GM18508 (cell line): ENCODE measurements around the gene C14orf119.

ENCODE experiments used
- ATAC-seq: cut with Tn5 transposase; IDR thresholded peaks from one replicate; pipeline ENCODE4 v1.9.1; 2021; ENCODE audit warnings: moderate number of reproducible peaks; ENCODE audit not compliant: insufficient read depth, unreplicated experiment

C14orf119 gene

DNA sequence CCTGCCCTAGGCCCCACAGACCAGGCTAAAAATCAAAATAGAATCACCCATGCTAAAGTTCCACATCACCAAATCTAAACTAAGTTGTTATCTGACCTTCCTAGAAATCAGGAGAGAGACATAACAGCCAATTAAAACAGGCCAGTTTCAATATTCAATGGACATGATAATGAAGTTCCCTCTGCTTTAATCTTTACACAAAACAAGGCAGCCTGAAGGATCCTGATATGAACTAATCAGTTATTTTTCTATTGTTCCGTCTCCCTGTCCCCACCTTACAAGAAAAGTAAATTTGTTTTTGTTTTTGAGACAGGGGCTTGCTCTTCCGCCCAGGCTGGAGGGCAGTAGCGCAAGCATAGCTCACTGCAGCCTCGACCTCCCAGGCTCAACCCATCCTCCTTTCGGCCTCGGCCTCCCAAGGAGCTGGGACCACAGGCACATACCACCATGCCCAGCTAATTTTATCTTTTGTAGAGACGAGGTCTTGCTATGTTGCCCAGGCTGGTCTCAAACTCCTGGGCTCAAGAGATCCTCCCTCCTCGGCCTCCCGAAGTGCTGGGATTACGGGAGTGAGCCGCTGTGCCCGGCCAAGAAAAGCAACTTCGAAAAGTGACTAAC, 29.1 kb downstream of the C14orf119 start:
- ATAC-seq = no peak

DNA sequence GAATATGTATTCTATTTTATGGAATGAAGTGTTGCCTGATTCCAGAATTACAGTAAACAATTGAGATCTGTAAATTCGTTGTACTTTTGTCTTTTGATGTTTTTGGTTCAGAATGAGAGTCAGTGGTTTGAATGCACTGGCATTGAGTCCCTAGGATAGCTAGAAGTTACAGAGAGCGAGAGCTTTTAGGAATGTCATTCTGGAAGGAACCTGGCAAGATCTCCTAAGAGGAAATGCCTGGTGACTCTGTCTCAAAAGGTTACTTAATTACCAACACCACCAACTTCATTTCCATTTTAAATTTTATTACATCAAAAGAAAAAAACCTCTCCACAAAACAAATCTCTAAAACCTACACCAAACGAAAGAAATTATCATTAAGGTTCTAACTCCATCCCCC, 29.7 kb downstream of the C14orf119 start:
- ATAC-seq = no peak

DNA sequence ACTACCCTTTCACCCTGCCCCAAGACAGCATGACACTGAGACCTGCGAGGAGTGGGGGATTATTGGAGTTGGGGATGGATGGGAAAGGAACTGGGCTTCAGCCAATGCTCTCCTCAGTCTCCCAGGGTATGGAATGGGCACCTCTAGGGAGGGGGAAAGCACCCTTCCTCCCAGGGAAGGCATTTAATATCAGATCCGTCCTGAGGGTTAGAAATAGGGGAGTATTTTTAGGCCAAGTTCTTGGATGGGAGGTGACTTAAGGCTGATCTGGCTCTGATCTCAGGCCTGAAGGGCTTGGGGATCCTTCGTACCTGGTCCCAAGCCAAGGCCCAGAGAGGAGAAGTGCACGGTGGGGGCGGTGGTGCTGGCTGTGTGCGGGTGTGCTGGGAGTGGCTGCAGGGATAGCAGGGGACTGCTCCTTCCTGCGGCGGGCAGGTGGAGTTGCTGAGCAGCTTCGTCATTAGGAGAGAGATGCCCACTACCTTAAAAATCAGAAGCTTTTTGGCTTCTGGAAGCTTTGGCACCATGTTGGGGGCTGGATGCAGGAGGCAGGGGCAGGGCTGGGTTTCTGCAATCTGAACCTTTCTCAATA, 30.7 kb downstream of the C14orf119 start:
- ATAC-seq = no peak

DNA sequence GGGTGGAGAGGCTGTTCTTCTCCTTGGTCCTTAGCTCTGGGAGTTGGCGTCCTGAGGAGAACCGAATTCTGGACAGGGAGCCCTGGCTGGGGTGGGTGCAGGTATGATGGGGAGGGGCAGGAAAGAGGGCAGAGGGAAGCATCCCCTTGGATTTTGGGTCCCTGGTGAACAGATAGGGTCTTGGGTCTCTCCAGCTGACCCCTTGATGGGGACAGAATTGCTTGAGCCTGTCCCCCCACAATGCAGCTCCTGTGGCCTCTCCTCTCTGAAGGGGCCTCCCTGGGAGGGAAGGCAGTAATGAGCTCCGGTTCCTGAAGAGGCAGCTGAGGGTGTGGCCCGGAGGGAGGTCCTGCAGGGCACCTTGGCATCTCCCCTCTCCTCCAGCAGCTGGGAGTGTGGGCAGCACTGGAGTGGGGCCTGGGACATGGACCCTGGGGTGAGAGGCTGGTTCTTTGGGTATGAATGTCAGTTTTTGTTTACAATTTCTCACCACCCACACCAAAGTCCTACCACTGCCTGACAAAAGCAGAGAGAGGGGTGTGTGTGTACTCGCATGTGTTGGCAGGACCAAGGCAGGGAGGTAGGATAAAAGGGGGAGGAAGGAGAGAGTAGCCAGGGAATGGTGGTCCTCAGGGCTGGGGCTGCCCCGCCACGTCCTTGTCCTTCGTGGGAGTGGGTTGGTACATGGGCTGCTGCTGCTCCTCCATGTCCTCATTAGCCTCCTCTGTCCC, 31.4 kb downstream of the C14orf119 start:
- no peak for ATAC-seq

DNA sequence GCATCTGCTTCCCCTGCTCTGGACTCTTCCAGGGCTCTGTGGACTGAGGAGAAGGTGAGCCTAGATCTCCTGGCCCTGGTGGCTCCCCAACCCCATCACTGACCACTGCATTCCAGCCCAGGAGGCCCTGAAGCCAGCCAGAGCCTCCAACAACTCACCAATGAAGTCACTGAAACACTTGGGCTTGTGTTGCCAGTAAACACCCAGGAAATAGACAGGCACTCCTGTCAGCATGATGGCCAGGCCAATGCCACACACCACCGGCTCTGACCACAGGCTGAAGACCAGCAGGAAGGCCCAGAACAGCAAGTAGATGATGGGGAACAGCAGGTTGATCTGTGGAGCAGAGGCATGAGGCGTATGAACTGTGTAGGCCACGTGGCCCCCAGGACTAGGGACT, 32.6 kb downstream of the C14orf119 start:
- ATAC-seq = no peak

DNA sequence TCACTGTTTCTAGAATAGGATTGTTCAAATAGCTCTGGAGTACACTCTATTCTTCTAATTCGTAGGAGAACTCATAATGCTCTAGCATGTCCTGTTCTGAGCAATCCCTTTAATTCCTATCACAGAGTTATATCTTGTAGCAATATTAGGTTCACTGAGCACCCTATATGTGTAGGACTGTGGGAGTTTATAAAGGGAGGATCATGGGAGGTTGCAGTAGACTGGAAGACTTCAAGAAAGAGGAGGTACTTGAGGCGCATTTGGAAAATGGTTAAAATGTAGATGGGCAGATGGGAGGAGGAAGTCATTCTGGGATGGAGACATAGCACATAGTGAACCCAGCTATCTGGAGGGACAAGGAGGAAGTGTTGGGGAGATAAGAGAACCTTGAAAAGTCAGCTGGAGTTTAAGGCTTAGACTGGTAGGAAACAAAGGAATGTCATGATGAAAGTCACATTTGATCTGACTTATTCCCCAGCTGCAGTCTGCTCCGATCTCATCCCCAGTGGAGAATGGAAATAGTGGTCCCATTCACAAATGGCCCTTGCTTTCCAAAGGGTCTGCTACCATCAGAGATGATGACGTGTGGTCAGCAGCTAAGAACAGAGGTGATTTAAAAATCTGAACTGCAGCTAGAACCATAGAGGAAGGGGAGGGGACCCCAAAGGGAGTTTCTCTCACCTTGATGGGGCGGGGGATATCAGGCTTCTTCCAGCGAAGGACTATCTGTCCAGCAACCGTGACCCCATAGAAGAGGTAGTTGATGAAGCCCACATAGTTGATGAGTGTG, 33.9 kb downstream of the C14orf119 start:
- no peak for ATAC-seq

DNA sequence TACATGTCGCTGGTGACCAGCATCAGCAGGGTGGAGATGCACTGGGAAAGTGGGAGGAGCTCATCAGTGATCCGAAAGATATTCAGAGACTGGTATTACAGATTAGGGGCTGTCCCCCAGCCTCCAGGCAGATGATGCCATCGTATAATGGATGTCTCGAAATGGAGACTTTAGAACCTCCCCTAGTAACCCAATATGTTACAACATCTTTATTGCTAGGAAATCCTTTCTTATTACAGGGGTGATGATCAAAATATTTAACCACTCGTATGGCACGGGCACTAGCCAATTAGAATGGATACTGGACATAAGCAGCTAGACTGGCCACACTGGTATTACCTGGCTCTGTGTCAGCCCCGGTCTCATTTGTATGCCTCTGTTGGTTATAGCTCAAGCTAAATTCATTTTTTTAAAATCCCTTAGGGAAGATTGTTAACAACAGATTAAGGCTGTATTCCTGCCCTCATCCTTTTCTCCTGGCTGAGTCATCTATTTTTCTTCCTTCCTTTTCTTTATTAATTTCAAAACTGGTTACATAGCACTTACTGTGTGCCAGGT, 34.5 kb downstream of the C14orf119 start:
- ATAC-seq = no peak

DNA sequence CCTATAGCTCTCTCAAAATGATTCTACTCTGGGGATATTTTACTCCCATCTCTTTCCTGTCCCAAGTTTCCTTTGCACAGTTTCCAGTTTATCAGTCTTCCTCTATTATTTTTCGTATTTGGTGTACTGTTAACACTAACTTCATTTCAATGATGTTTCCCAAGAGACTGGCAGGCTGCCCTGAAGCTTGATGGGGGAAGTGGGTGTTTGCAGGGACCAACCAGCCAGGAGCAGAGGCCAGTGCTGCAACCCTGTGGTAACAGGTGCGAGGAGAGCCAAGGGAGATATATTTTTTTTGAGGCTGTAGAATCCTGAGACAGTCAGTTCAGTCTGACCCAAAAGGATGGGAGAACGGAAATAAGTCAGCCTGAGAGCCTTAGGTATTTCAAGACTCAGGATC, 35.6 kb downstream of the C14orf119 start:
- ATAC-seq = no peak

DNA sequence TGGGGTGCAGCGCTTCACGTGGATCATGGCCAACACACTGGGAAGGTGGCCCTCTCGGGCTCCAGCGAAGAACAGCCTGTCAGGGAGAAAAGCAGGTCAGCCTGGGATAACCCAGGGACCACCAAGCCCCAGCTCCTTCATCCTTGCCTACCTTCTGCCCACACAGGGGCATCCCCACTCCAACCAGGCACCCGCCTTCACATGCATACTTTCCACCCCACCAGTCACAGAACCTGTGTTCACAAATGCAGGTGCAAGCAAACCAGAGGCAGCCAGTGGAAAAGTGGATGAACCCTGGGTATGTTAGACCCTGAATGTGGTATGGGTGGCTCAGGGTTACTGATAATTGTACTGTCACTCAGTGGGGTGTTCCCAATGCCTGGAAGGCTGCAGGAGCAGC, 36.2 kb downstream of the C14orf119 start:
- ATAC-seq = no peak

DNA sequence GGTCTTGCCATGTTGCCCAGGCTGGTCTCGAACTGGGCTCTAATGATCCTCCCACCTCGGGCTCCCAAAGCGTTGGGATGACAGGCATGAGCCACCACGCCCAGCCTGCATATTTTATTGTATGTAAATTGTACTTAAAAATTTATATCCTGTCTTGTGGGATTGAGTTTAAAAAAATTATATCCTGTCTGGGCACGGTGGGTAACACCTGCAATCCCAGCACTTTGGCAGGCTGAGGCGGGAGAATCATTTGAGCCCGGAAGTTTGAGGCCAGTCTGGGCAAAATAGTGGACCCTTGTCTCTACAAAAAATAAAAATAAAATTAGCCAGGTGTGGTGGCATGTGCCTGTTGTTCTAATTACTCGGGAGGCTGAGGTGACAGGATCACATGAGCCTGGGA, 37.7 kb downstream of the C14orf119 start:
- ATAC-seq = no peak

DNA sequence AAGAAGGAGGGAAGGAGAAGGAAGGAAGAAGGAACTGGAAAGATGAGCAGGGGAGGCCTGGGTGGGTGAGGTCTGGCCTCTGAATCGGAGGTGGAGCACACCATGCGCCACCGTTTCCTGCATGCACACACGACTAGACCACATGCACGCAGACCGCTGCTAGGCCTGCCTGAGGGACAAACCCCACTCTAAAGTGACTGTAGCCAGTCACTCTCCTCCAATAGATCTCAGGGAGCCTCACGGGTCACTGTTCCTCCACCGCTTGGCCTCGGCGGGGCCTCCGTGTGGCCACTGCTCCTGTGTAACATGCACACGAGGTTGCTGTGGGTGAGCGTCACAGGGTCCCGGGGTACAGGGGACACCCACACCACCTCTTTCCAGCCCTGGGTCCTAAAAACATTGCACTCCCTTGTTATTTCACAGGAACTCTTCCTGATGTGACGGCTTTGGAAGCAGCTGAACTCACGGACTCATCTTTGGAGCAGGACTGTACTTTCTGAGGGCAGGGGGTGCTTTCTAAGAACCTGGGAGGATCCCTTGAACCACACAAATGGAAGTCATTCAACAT, 41.3 kb downstream of the C14orf119 start:
- no peak for ATAC-seq

DNA sequence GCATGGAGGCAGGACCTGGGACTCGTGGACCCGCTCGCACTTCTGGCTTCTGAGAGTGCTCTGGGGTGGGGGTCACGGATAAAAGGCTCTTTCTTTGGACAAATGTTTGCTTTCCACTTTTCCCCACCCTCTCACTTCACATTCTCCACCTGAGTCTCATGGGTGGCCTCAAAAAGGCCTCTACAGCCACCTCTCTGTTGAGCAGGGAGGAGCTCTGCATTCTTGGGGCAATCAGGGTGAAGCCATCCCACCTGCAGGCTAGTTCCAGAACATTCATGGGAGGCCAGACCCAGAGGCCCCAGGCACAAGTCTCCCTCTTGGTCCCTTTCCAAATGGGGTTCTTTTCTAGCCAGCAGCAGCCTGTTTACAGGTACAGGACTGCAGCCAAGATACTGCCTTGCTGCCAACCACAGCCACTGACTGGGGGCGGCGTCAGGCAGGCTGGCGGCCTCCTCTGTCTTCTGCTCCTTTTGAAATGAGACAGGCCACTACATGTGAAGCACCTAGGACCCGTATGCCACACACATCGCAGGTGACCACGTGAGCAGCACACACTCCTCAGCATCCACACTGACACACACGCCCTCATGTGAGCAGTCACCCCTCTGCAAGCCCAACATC, 42.0 kb downstream of the C14orf119 start:
- ATAC-seq = no peak

DNA sequence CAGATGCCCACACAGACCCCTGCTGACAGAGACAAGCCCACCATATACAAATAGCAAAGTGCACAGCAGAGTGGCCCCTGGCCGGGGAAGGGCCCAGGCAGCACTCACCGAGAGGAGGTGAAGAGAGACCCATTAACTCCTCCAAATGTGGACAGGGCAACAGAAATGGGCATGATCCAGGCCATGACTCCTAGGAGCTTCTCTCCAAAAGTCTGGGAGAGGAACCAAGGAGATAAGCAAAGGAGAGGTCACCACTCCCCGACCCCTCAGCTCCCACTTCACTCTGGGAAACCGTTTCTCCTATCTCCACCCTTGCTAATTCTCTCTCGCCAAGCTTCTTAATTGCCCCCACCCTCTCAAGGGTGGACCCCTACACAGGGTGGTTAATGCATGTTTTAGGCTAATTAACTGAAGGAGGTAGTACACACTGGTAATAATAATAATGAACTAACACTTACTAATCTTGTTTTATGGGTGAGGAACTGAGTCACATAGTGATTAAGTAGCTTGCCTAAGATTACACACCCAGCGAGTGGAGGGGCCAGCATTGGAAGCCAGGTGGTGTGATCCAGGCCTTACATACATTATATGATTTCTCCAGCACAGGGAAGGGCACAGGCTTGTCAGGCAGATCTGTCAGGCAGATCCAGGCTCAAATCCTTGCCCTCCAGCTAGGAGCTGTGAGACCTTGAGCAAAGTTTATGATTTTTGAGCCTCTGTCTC, 42.7 kb downstream of the C14orf119 start:
- ATAC-seq = no peak

DNA sequence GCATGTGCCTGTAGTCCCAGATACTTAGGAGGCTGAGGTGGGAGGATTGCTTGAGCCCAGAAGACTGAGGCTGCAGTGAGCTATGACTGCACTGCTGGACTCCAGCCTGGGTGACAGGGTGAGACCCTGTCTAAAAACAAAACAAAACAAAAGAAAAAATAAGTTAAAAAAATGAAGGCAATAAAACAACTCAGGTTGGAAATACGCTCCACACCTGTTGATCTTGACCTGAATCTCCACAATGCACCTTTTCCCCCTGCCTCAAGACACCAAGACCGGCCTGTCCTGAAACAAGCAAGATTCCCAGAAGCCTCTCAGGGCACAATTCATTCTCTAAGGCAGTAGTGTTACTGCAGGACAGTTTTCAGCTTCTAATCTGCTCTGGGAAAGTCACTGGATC, 44.6 kb downstream of the C14orf119 start:
- no peak for ATAC-seq

DNA sequence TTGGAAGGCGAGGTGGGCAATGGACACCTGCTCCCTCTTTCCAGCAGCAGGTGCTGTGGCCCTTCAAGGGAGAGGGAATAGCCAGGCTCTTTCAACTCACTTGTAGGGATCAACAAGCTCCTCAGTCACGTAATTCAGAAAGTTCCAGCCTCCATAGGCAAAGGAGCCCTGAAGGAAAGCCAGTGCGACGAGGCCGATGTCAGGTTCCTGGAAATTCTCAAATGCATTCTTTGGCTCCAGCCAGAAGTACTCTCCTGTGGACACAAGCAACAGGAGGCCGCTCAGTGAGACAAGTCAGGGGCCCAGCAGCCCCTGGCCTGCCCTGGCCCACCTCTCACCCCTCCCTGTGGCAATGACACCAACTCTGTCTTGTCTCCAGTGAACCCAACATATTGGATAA, 45.1 kb downstream of the C14orf119 start:
- ATAC-seq = no peak

DNA sequence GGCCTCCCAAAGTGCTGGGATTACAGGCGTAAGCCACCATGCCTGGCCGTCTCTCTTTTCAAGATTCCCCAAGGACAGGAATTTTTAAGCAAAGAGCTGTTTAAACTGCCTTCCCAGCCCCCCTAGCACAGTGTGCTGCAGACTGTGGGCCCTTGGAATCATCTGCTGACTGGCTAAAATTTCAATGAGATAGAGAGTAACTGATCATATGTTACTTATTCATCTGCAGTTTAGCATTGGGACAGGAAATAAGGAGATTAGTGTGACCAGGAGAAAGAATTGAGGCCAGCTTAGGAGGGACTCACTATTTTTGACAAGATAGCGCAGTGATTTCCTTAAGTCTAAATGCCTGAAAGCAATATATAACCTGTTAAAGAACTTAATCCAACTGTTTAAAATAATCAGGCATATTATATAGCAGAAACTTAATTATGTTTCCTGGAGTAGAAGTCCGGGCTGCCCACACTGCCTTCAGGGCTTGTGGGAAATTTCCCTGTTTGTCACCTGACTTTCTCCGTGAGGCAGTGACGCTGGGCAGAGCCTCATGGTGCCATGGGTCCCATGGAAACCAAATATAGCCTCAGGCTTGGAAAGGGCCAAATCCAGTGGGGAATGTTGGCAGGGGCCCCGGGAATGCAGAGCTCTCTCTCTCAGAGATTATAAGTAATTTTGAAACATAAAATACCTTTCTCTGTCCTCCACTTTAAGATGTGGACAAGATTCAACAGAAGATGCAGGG, 46.6 kb downstream of the C14orf119 start:
- ATAC-seq = no peak

DNA sequence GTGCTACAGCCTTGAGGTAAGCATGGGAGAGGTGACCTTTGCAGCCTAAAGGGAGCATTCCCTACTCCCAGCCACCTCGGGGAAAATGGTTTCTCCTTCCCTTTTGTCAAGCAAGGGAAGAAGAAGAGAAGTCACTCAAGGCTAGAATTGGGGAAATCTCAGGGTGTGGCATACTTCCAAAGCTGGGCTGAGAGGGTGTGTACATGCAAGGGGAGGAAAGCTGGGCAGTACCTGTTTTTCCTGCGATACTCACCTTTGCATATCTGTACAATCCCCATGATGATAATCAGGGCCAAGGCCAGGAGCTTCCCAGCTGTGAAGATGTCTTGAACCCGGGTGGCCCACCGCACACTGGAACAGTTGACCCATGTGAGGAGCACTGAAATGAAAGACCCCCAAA, 47.5 kb downstream of the C14orf119 start:
- no peak for ATAC-seq

DNA sequence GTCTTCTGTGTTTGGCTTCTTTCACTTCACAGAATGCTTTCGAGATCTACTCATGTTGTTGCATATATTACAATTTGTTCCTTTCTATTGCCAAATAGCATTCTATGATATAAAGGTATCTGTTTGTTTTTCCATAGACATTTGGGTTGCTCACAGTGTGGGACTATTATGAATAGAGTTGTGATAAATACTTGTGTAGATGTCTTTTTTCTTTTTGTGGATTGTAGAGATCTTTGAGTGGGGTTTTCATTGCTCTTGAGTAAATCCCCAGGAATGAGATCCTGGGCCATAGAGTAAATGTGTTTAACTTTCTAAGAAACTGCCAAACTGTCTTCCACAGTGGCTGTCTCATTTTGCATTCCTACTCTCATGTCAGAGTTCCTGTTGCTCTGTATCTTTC, 48.6 kb downstream of the C14orf119 start:
- ATAC-seq = no peak
